ENCODE data around the gene TOX3. TPM values are rescaled to one million over a fixed set of nuclear protein-coding genes. Genes with fewer than 3 reads are reported as not detected.

TOX3 gene
- total and polyA plus RNA-seq, 2 of the 8 experiments (the other 6 are each of a cell fraction or from before 2014, with no cell fraction given): 16.7 to 31.2 TPM

GRCh38 chr16:52480237-52480636 is 66.7 kb downstream of the TOX3 start:
- H2BK5ac ChIP-seq (ENCODE audit: low read depth, low read length): no peak overlapping the region
- FAIRE-seq: no peak
- TF ChIP-seq SRF (IDR thresholded peaks at IDR 0.05; ENCODE audit: low read depth, low read length): no peak
- no peak for TF ChIP-seq JUN (IDR thresholded peaks at IDR 0.05; ENCODE audit: low read depth, low read length)
- no peak for TF ChIP-seq BACH1 (IDR thresholded peaks at IDR 0.05; ENCODE audit: low read length)
- TF ChIP-seq YY1 (IDR thresholded peaks at IDR 0.05; ENCODE audit: low read depth, low read length): no peak
- TF ChIP-seq EP300 (IDR thresholded peaks at IDR 0.05; ENCODE audit: borderline replicate concordance in 1 of 2, low read depth in 2 of 2, low read length in 2 of 2): no peak

More at GRCh38 chr16:52480237-52480636, 66.7 kb downstream of the TOX3 start:
- POLR2A ChIA-PET (ENCODE audit: partially characterized antibody): no interaction called here
- Histone ChIP-seq H3K23ac (ENCODE audit: insufficient read length) (no peak overlapping the region), H4K5ac (ENCODE audit: insufficient read length, low read depth, low read length) (no peak overlapping the region), H3K79me2 (ENCODE audit: control insufficient read depth in 1 of 2, insufficient read depth in 2 of 2, low read length in 2 of 2) (peaks cover 0 to 64% of the 10 kb centered on the region in 2 experiments; a peak in 3 of 4 replicates), H3K18ac (ENCODE audit: extremely low read depth, low read length) (no peak overlapping the region), H3K79me1 (ENCODE audit: low read depth, low read length) (peaks cover 3% of the 10 kb centered on the region; the same call in 1 of the 2 replicates), H3K4me1 (replicated peaks in 1 of 4; ENCODE audit: control insufficient read depth in 3 of 4, insufficient read depth in 4 of 4, low read length in 3 of 4) (peaks cover 0 to 5% (median 3%) of the 10 kb centered on the region in 4 experiments; a peak in 1 of 7 replicates), H2BK12ac (ENCODE audit: low read depth, low read length) (no peak overlapping the region), H3K27ac (ENCODE audit: low read depth, low read length) (no peak overlapping the region), H3K56ac (replicated peaks; ENCODE audit: insufficient read length, low read depth, low read length) (no peak overlapping the region), H2AFZ (ENCODE audit: low read length) (no peak overlapping the region), H3K4me3 (ENCODE audit: extremely low read depth in 1 of 4, insufficient read depth in 2 of 4, low read depth in 3 of 4, low read length in 4 of 4) (no peak overlapping the region), H3K14ac (ENCODE audit: insufficient read length) (no peak overlapping the region), H4K20me1 (replicated peaks in 1 of 2; ENCODE audit: control insufficient read depth in 1 of 2, insufficient read depth in 2 of 2, low read length in 2 of 2) (peaks cover 2% of the 10 kb centered on the region in 2 experiments), H3K9me3 (ENCODE audit: insufficient read depth in 2 of 2, low read depth in 1 of 2, low read length in 1 of 2) (no peaks in the 10 kb centered on the region), H3K9ac (replicated peaks in 1 of 4; ENCODE audit: extremely low read depth in 1 of 4, low read depth in 3 of 4, low read length in 3 of 4) (no peak overlapping the region), H2BK20ac (ENCODE audit: low read length) (no peak overlapping the region), H2BK120ac (replicated peaks; ENCODE audit: low read depth, low read length) (no peak overlapping the region), H2BK15ac (ENCODE audit: low read length) (no peak overlapping the region), H4K91ac (replicated peaks; ENCODE audit: insufficient read length, low read length) (no peak overlapping the region), H3K4me2 (ENCODE audit: insufficient read depth in 1 of 2, low read depth in 2 of 2, low read length in 2 of 2) (no peak overlapping the region), H3K4ac (replicated peaks; ENCODE audit: insufficient read length, low read depth, low read length) (no peak overlapping the region), H3K36me3 (ENCODE audit: control insufficient read depth in 2 of 4, insufficient read depth in 4 of 4, low read length in 3 of 4) (no peaks in the 10 kb centered on the region), H3K23me2 (ENCODE audit: low read depth, low read length) (no peaks in the 10 kb centered on the region), H4K8ac (ENCODE audit: extremely low read depth, insufficient read depth, low read length) (no peak overlapping the region), H3K27me3 (replicated peaks in 1 of 4; ENCODE audit: control insufficient read depth in 3 of 4, extremely low read depth in 1 of 4, insufficient read depth in 3 of 4, low read length in 3 of 4) (no peaks in the 10 kb centered on the region), H2AK5ac (ENCODE audit: low read depth, low read length) (no peak overlapping the region)
- CTCF ChIA-PET (ENCODE audit: partially characterized antibody): no interaction called here
- WGBS, 2 experiments (ENCODE audit: extremely low coverage in 1 of 2, insufficient coverage in 1 of 2, insufficient read length in 1 of 2, insufficient replicate concordance in 2 of 2, low coverage in 1 of 2, low lambda C conversion rate in 2 of 2, missing lambda C conversion rate in 1 of 2): 86% methylated on average over 3 of the region's 3 CpGs; no CpG with 5 or more reads in 1 of the 2 experiments
- no peak for DNase-seq (ENCODE audit: low read depth in 1 of 2, low spot score in 2 of 2)

All from H1 (cell line).